ENCODE results near the gene MYEF2.

DNA sequence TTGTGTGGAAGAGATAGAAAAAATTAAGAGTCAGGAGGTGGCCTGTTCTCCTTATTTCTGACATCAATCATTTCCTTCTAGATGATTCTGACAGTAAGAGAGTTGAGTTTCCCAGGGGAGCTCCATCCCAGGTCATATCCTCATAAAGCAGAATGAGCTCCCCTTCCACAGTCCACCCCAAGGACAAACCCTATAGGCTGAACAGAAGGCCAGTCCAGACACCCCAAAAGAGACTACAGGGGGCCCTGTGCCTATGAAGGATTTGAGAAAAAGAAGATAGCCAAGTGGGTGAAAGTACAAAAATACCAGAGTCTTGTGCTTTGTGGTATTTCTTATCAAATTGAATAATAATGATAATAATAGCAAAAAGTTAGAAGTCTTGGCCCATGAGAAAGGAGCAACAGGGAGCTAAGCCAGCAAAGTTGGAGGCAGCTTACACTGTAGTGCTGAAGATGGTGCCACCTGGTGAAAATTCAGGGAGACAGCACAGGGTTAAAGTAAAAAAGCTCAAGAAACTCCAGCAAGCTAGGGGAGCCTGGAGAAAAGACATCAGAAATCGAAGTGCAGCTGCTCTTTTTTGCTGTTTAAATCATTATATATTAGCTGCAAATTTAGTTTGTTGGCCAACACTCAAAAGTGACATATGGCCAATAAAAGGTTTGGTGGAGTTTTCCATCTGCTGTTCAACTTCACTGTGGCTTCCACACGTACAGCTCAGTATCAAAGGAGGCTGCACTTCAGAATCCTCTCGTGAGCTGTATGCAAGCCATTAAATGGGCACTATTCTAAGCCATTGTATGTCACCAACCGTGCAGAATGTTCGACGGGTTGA, 93.1 kb downstream of the MYEF2 start:
- TF ChIP-seq EZH2phosphoT487 (IDR thresholded peaks at IDR 0.05; ENCODE audit: borderline replicate concordance, low read length) (no peak), EZH2 (IDR thresholded peaks at IDR 0.05; ENCODE audit: low read length, unreplicated experiment) (no peak)
- TF ChIP-seq, protein P1, sequence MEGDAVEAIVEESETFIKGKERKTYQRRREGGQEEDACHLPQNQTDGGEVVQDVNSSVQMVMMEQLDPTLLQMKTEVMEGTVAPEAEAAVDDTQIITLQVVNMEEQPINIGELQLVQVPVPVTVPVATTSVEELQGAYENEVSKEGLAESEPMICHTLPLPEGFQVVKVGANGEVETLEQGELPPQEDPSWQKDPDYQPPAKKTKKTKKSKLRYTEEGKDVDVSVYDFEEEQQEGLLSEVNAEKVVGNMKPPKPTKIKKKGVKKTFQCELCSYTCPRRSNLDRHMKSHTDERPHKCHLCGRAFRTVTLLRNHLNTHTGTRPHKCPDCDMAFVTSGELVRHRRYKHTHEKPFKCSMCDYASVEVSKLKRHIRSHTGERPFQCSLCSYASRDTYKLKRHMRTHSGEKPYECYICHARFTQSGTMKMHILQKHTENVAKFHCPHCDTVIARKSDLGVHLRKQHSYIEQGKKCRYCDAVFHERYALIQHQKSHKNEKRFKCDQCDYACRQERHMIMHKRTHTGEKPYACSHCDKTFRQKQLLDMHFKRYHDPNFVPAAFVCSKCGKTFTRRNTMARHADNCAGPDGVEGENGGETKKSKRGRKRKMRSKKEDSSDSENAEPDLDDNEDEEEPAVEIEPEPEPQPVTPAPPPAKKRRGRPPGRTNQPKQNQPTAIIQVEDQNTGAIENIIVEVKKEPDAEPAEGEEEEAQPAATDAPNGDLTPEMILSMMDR (conservative IDR thresholded peaks at IDR 0.05; ENCODE audit: low read depth, low read length), result peak; percentile 60
